HepG2 (cell line): Measurements from ENCODE around the gene OR10H1. TPM values are rescaled to one million over a fixed set of nuclear protein-coding genes. Genes with fewer than 3 reads are reported as not detected.

Experiments
- ATAC-seq: fragments of 200-7000 bp; cut with Tn5 transposase; 3 replicates; pipeline ENCODE4 v1.9.1; 2020; ENCODE audit warnings: mild to moderate bottlenecking, moderate library complexity
- BruUV-seq: library from RNA; stranded (reverse); fragments of 400-500 nt; replicated peaks from 2 replicates; lab custom pipeline; 2021; lab: Mats Ljungman, UMichigan
- CTCF ChIA-PET: fragments of 300-600 bp; formaldehyde crosslinking; extraction: SDS; loops from one replicate; lab custom pipeline; 2021; ENCODE audit warnings: low total read pairs, inconsistent platforms, low intra/inter-chr PET ratio; lab: Yijun Ruan, JAX
- POLR2A ChIA-PET: fragments of 350-600 bp; sonication (Branson Sonifier 250); formaldehyde crosslinking; loops from one replicate; lab custom pipeline; 2020; ENCODE audit warnings: antibody characterized with exemption, inconsistent platforms; lab: Yijun Ruan, JAX
- DNase-seq: peaks from one replicate; pipeline ENCODE4 v3.0.0-alpha.2; 2015; ENCODE audit warnings: low spot score
- FAIRE-seq: peaks from 3 replicates; lab custom pipeline; 2011; peaks lifted over from hg19 to GRCh38; lab: Jason Lieb, UNC
- H2AFZ ChIP-seq: one replicate; pipeline ENCODE4 v1.6.1; 2011; ENCODE audit warnings: low read length, inconsistent platforms
- H3K27ac ChIP-seq: fragments of 300-600 bp; 3 replicates; pipeline ENCODE4 v1.8.0; 2011; ENCODE audit warnings: mixed run types, mild to moderate bottlenecking, mixed read lengths, low read length, inconsistent platforms; ENCODE audit not compliant: insufficient read depth; ENCODE audit errors: extremely low read length
- H3K27me3 ChIP-seq, 2 experiments: fragments of 200-600 bp in 1 of 2; 2 replicates in 1 of 2; 3 replicates in 1 of 2; pipeline versions ENCODE4 v1.6.0 to v1.8.0; 2011; ENCODE audit warnings: low read length in 2 of 2, mild to moderate bottlenecking in 2 of 2, moderate library complexity in 2 of 2, inconsistent platforms in 1 of 2; ENCODE audit not compliant: insufficient read depth in 2 of 2, control insufficient read depth in 1 of 2
- H3K36me3 ChIP-seq, 2 experiments: fragments of 200-600 bp in 1 of 2; replicated peaks in 1 of 2; 2 replicates in 1 of 2; 3 replicates in 1 of 2; pipeline versions ENCODE4 v1.5.1 to v1.8.0; 2011; ENCODE audit warnings: low read length in 2 of 2, inconsistent platforms in 1 of 2; ENCODE audit not compliant: insufficient read depth in 2 of 2, control insufficient read depth in 1 of 2
- H3K4me1 ChIP-seq: 2 replicates; pipeline ENCODE4 v1.5.1; 2012; ENCODE audit warnings: low read length, inconsistent platforms; ENCODE audit not compliant: insufficient read depth
- H3K4me2 ChIP-seq: 2 replicates; pipeline ENCODE4 v1.6.0; 2011; ENCODE audit warnings: low read depth, low read length, inconsistent platforms
- H3K4me3 ChIP-seq, 3 experiments: fragments of 200-600 bp in 1 of 3; sonication (generic), shearing (Covaris generic) in 1 of 3; replicated peaks in 1 of 3; 2 replicates each; pipeline ENCODE4 v1.5.1; 2011 to 2016; ENCODE audit warnings: low read length in 3 of 3, inconsistent platforms in 2 of 3, low read depth in 2 of 3, mild to moderate bottlenecking in 2 of 3, control low read depth in 1 of 3, mixed read lengths in 1 of 3; ENCODE audit not compliant: insufficient read depth in 1 of 3
- H3K79me2 ChIP-seq: one replicate; pipeline ENCODE4 v1.6.1; 2011; ENCODE audit warnings: low read length, inconsistent platforms; ENCODE audit not compliant: insufficient read depth
- H3K9ac ChIP-seq: 2 replicates; pipeline ENCODE4 v1.6.0; 2011; ENCODE audit warnings: mild to moderate bottlenecking, low read depth, low read length, inconsistent platforms; ENCODE audit not compliant: insufficient read depth
- H3K9me3 ChIP-seq: 2 replicates; pipeline ENCODE4 v1.5.1; 2012; ENCODE audit warnings: mild to moderate bottlenecking, low read length
- H4K20me1 ChIP-seq: 2 replicates; pipeline ENCODE4 v1.6.0; 2011; ENCODE audit warnings: inconsistent platforms, mild to moderate bottlenecking, low read length, moderate library complexity; ENCODE audit not compliant: insufficient read depth
- RARG ChIP-seq: sonication (generic); formaldehyde crosslinking; IDR thresholded peaks from 2 replicates; pipeline ENCODE4 v1.4.0; 2020; ENCODE audit warnings: low read depth, mild to moderate bottlenecking, missing genetic modification reagents
- ZNF484 ChIP-seq: sonication (generic); formaldehyde crosslinking; IDR thresholded peaks from 2 replicates; pipeline ENCODE4 v1.5.1; 2020; ENCODE audit warnings: mild to moderate bottlenecking, low read depth, missing genetic modification reagents, borderline replicate concordance
- ZNF546 ChIP-seq: sonication (generic); formaldehyde crosslinking; conservative IDR thresholded peaks from 2 replicates; pipeline ENCODE4 v1.8.1; 2023; ENCODE audit warnings: mild to moderate bottlenecking, missing genetic modification reagents
- ZNF768 ChIP-seq: sonication (generic); formaldehyde crosslinking; IDR thresholded peaks from 2 replicates; pipeline ENCODE4 v1.4.0; 2020; ENCODE audit warnings: missing genetic modification reagents
- ZSCAN25 ChIP-seq: sonication (generic); formaldehyde crosslinking; IDR thresholded peaks from 2 replicates; pipeline ENCODE4 v1.8.0; 2022; ENCODE audit warnings: mild to moderate bottlenecking, missing genetic modification reagents
- WGBS: methylation state at CpG from one replicate; pipeline ENCODE4 v1.1.6; 2017; ENCODE audit warnings: low lambda C conversion rate; 5-methylcytosine and 5-hydroxymethylcytosine counted together
- in situ Hi-C: cut with HindIII; loops from 2 replicates; pipeline ENCODE4 v1.10.0; 2017; ENCODE audit warnings: low pct_unique_long_range_greater_than_20kb; ENCODE audit not compliant: extremely low pct_ligation_motif_present
- intact Hi-C: fragments of 100-400 bp; cut with micrococcal nuclease; formaldehyde crosslinking; loops from one replicate; pipeline ENCODE4 v1.10.0; 2022; ENCODE audit not compliant: unreplicated experiment
- polyA plus RNA-seq, 8 experiments: library from polyadenylated mRNA; depleted of rRNA in 3 of 8; stranded (reverse) in 7 of 8; unstranded in 1 of 8; fragments of >200 nt; fragmentation: Illumina TruSeq in 4 of 8; extraction: Trizol in 4 of 8; gene quantifications; 2 replicates each; pipeline versions ENCODE4 v1.2.1 to v1.2.3, GENCODE V29; 2011 to 2016; ENCODE audit warnings: low read depth in 4 of 8, missing spikeins in 1 of 8, mixed read lengths in 1 of 8; ENCODE audit not compliant: insufficient read depth in 1 of 8
- total RNA-seq, 5 experiments: library from RNA; depleted of rRNA; stranded (reverse); fragments of >200 nt; fragmentation: Illumina TruSeq; extraction: Trizol; gene quantifications; 2 replicates each; pipeline ENCODE4 v1.2.3, GENCODE V29; 2016; ENCODE audit warnings: low read depth in 1 of 5

The OR10H1 gene
- total and polyA plus RNA-seq, 2 of the 13 experiments (the other 11 are each of a cell fraction or from before 2014, with no cell fraction given): not detected

- no peaks in the 10 kb centered on the region for H3K9me3 ChIP-seq
- H2AFZ ChIP-seq: no peak overlapping the region
- H3K4me1 ChIP-seq: no peaks in the 10 kb centered on the region
- ChIA-PET CTCF (no interaction called here), POLR2A (no interaction called here)
- no peaks in the 10 kb centered on the region for H3K36me3 ChIP-seq
- no peak overlapping the region for H3K4me3 ChIP-seq
- H3K9ac ChIP-seq: no peak overlapping the region
- H3K27ac ChIP-seq: no peak overlapping the region
- no peak overlapping the region for H3K4me2 ChIP-seq
- in situ Hi-C loops (loop anchor here (5.0 kb wide), 1 partner anchor 103 kb away; no protein-coding TSS in a partner anchor), intact Hi-C loops (no loop called here)
- DNase-seq: peak; percentile 45
- no peak for FAIRE-seq
- WGBS: 16% methylated on average over 8 of the region's 10 CpGs
- no peaks in the 10 kb centered on the region; a peak in 1 of 5 replicates for H3K27me3 ChIP-seq
- no peaks in the 10 kb centered on the region for H3K79me2 ChIP-seq
- H4K20me1 ChIP-seq: no peaks in the 10 kb centered on the region
- TF ChIP-seq ZNF768 (CRISPR knock-in tag) (0 out of 2 replicates have a peak, but pooled peaks have one; percentile 7), ZNF484 (CRISPR knock-in tag) (no peak), ZNF546 (CRISPR knock-in tag) (no peak), ZSCAN25 (CRISPR knock-in tag) (0 out of 2 replicates have a peak, but pooled peaks have one; percentile 31), RARG (CRISPR knock-in tag) (no peak)
- ATAC-seq: peak; percentile 65
- BruUV-seq: no TSS peak
These were observed 35.5 kb downstream of the OR10H1 start for GRCh38 chr19:15779756-15780476.
